ENCODE data around the gene TSHZ2.
"Not testable (repeated sequence)": the region's sequence is repeated elsewhere in the genome, so short reads cannot be mapped to it uniquely, and the experiment has no call there.

The TSHZ2 gene

DNA sequence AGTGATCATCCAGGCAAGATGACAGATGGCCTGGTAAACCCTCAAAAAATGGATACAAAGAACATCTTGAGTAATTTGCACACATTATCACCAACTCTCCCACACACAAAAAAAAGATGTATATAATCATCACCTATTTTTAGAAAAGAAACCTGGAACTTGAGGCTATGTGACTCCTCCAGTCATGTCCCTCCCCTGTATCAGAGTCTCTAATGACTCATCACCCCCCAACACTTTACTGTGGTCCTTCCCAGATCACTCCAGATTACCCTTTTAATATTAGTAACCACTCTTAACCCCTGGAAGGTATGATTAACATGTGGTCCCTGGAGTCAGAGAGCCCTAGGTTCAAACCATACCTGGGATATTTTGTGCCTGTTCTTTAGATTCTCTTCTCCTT is 476.7 kb downstream of the TSHZ2 start:
- H3K4me3 ChIP-seq (replicated peaks in 1 of 2; ENCODE audit: low read depth in 2 of 2, low read length in 2 of 2): no peak overlapping the region
- DNase-seq (ENCODE audit: low read depth in 2 of 2): no peak
- TF ChIP-seq, protein P1, sequence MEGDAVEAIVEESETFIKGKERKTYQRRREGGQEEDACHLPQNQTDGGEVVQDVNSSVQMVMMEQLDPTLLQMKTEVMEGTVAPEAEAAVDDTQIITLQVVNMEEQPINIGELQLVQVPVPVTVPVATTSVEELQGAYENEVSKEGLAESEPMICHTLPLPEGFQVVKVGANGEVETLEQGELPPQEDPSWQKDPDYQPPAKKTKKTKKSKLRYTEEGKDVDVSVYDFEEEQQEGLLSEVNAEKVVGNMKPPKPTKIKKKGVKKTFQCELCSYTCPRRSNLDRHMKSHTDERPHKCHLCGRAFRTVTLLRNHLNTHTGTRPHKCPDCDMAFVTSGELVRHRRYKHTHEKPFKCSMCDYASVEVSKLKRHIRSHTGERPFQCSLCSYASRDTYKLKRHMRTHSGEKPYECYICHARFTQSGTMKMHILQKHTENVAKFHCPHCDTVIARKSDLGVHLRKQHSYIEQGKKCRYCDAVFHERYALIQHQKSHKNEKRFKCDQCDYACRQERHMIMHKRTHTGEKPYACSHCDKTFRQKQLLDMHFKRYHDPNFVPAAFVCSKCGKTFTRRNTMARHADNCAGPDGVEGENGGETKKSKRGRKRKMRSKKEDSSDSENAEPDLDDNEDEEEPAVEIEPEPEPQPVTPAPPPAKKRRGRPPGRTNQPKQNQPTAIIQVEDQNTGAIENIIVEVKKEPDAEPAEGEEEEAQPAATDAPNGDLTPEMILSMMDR (IDR thresholded peaks at IDR 0.05; ENCODE audit: low read depth, low read length): no peak

DNA sequence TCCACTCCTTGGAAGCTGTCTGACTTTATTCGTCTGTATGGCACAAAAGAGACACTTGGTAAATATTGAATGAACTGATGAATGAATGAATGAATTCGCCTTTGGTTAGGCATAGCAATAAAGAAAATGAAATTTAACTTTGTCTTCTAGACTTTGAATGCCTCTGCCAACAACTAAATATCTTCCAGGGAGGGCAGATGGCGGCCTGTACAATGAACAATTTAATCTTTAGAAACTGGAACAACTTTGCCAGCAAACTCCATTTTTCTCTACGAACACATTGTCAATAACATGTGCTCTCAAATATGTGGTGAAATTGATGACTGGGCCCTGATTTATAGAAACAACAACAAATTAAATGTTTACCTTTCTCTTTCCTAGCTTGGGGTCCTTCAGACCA is 480.9 kb downstream of the TSHZ2 start:
- DNase-seq (ENCODE audit: low read depth in 2 of 2): no peak
- H3K4me3 ChIP-seq (replicated peaks in 1 of 2; ENCODE audit: low read depth in 2 of 2, low read length in 2 of 2): no peak overlapping the region
- TF ChIP-seq, protein P1 (IDR thresholded peaks at IDR 0.05; ENCODE audit: low read depth, low read length): no peak

DNA sequence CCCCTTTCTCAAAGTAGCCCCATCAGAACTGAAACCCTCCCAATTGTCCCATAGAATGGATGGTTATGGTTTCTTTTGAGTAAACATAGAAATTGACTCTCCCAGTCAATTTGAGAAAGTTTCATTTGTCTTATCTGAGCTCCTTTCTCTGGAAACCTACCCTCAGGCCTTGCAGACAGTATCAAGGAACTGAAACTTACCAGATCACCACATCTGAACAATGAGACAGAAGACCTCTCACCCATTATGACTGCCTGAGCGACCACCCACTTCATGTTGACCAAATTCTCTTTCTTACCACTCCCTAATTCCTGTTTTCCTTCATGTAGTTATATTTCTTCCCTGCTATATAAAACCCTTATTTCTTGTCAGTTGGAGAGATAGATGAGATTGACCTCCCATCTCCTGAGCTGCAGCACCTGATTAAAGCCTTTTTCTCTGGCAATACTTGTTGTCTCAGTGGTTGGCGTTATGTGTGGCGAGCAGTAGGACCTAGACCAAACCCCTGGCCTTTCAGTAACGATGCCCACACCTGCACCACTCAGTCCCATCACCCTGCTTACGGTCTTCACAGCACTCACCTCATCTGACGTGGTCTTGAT is 482.6 kb downstream of the TSHZ2 start:
- no peak for DNase-seq (ENCODE audit: low read depth in 2 of 2)
- no peak overlapping the region for H3K4me3 ChIP-seq (replicated peaks in 1 of 2; ENCODE audit: low read depth in 2 of 2, low read length in 2 of 2)
- TF ChIP-seq, protein P1 (IDR thresholded peaks at IDR 0.05; ENCODE audit: low read depth, low read length): no peak

DNA sequence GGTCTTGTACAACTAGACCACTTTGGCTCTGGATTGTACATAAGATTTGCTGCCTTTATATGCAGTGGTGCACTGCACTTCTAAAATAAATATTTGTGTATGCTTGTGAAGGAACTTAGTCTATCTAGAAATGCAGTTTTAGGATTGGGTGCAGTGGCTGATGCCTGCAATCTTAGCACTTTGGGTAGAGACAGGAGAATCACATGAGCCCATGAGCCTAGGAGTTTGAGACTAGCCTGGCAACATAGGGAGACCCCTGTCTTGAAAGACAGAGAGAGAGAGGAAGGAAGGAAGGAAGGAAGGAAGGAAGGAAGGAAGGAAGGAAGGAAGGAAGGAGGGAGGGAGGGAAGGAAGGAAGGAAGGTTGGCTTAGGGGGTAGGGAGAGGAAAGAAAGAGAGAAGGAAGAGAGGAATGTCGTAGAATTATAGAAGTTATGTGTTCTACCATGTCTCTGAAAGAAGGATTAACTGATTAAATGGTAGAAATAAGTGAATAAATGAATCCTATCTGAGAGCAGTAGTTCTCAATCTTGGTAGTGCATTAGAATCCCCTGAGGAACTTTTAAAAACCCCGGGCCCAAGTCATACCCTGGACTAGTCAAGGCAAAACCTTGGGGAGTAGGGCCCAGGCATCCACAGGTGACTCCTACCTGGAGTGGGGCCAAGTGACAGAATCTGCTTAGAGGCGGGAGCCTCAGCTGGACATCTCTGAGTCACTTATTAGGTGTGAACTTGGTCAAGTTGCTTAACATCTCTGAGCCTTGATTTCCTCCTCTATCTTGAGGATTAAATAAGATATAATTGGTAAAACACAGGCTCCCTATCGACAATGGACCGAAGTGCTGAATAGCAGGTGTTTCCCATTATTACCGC is 491.2 kb downstream of the TSHZ2 start:
- TF ChIP-seq, protein P1 (IDR thresholded peaks at IDR 0.05; ENCODE audit: low read depth, low read length): no peak
- no peak overlapping the region for H3K4me3 ChIP-seq (replicated peaks in 1 of 2; ENCODE audit: low read depth in 2 of 2, low read length in 2 of 2)
- DNase-seq (ENCODE audit: low read depth in 2 of 2): no peak

DNA sequence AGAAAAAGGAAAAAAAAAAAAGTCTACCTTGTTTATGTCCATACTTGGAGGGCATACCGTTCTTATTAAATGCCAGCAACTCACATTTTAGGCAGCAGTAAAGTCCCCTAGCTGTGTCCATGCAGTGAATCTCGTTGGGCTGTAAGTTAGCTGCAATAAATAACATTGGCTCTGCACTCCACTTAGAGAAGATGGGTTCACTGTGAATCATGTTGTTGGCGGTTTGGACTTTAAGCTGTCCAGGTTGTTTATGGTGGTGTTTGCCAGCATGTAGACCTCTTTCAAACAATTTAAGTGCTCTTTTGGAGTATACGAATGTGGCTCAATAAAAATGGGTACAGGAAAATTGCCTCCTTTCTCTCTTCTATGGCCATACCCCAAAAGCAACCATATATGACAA is 494.1 kb downstream of the TSHZ2 start:
- DNase-seq (ENCODE audit: low read depth in 2 of 2): no peak
- TF ChIP-seq, protein P1 (IDR thresholded peaks at IDR 0.05; ENCODE audit: low read depth, low read length): no peak
- H3K4me3 ChIP-seq (replicated peaks in 1 of 2; ENCODE audit: low read depth in 2 of 2, low read length in 2 of 2): no peak overlapping the region

DNA sequence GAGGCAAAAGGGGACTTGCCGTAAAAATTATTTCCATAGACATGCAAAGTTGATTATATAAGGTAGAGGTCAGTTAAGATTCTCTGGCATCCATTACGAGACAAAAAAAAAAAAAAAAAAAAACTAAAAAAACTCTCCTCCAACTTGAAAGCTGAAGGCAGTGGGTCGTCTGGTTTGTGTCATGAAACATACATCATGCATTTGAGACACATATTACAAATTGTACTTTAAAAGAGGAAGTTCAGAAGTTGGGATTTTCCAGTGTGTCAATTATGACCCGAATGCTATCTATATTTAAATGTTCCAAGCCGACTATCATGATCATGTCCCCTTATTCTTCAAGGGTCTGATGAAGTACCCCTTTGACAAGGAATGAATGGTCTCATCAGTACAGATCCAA is 496.4 kb downstream of the TSHZ2 start:
- DNase-seq (ENCODE audit: low read depth in 2 of 2): no peak
- TF ChIP-seq, protein P1 (IDR thresholded peaks at IDR 0.05; ENCODE audit: low read depth, low read length): no peak

DNA sequence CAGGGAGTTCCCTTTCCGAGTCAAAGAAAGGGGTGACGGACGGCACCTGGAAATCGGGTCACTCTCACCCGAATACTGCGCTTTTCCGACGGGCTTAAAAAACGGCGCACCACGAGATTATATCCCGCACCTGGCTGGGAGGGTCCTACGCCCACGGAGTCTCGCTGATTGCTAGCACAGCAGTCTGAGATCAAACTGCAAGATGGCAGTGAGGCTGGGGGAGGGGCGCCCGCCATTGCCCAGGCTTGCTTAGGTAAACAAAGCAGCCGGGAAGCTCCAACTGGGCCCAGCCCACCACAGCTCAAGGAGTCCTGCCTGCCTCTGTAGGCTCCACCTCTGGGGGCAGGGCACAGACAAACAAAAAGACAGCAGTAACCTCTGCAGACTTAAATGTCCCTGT is 500.7 kb downstream of the TSHZ2 start:
- H3K4me3 ChIP-seq (replicated peaks in 1 of 2; ENCODE audit: low read depth in 2 of 2, low read length in 2 of 2); DNase-seq (ENCODE audit: low read depth in 2 of 2): not testable (repeated sequence)

More for the DNA sequence above, 496.4 kb downstream of the TSHZ2 start:
- H3K4me3 ChIP-seq (replicated peaks in 1 of 2; ENCODE audit: low read depth in 2 of 2, low read length in 2 of 2): no peak overlapping the region

Measured in cardiac fibroblast (primary cell).